Gastroesophageal sphincter (tissue), 3 donors: Measurements from ENCODE around the gene MSH5.
A peak's percentile ranks its signal among the peaks of the same experiment; 100 is the strongest.

Experiments used
- CTCF ChIP-seq, 4 experiments: fragments of 200-600 bp in 2 of 4; fragments of 450-650 bp in 2 of 4; sonication (generic) in 1 of 4; IDR thresholded peaks; one replicate each; pipeline ENCODE4 v1.5.1; 2017 to 2019; ENCODE audit warnings: antibody characterized with exemption in 4 of 4, mild to moderate bottlenecking in 2 of 4, moderate library complexity in 2 of 4
- EP300 ChIP-seq: sonication (generic); formaldehyde crosslinking; IDR thresholded peaks from one replicate; pipeline ENCODE4 v1.6.1; 2017; ENCODE audit warnings: antibody characterized with exemption, mild to moderate bottlenecking
- POLR2A ChIP-seq, 2 donors: fragments of 450-650 bp; IDR thresholded peaks; one replicate each; pipeline ENCODE4 v1.6.1; 2017; ENCODE audit warnings: antibody characterized with exemption in 2 of 2, mild to moderate bottlenecking in 2 of 2, moderate library complexity in 1 of 2
- POLR2AphosphoS5 ChIP-seq: sonication (generic); formaldehyde crosslinking; IDR thresholded peaks from one replicate; pipeline ENCODE4 v1.6.1; 2017; ENCODE audit warnings: antibody characterized with exemption

- peak; percentile 79 to 80 for TF ChIP-seq POLR2A (IDR thresholded peaks at IDR 0.05)
- TF ChIP-seq CTCF (IDR thresholded peaks at IDR 0.05) = peak in 2 of 4 experiments; percentile 34 to 41
- TF ChIP-seq POLR2AphosphoS5 = peak; percentile 91
- no peak for TF ChIP-seq EP300
Observed at GRCh38 chr6:31806470-31807272, 66.9 kb downstream of the MSH5 start, which contains the start of gene LSM2.
